NCI-H82 treated with DMSO at 0.1 percent for 48 hours (cell line): ENCODE results near the gene RPS6KA1.
"Not testable (repeated sequence)": the region's sequence is repeated elsewhere in the genome, so short reads cannot be mapped to it uniquely, and the experiment has no call there.

ENCODE experiments used
- DNase-seq: peaks from one replicate; lab custom pipeline; 2025; ENCODE audit not compliant: unreplicated experiment; lab: John Stamatoyannopoulos, UW

Gene RPS6KA1

GRCh38 chr1:26553942-26554682 lies 24.6 kb downstream of the RPS6KA1 start:
- no peak for DNase-seq

GRCh38 chr1:26554781-26555180 lies 25.2 kb downstream of the RPS6KA1 start:
- no peak for DNase-seq

- DNase-seq: no peak
These were observed 26.0 kb downstream of the RPS6KA1 start for GRCh38 chr1:26555550-26555981.

- no peak for DNase-seq
These were observed 26.6 kb downstream of the RPS6KA1 start for GRCh38 chr1:26556111-26556510.

- no peak for DNase-seq
These were observed 27.4 kb downstream of the RPS6KA1 start for GRCh38 chr1:26557008-26557407.

- no peak for DNase-seq
These were observed 29.1 kb downstream of the RPS6KA1 start for GRCh38 chr1:26558685-26559048.

- DNase-seq: no peak
These were observed 30.8 kb downstream of the RPS6KA1 start for GRCh38 chr1:26560403-26560780.

GRCh38 chr1:26570287-26570686 lies 40.7 kb downstream of the RPS6KA1 start:
- no peak for DNase-seq

GRCh38 chr1:26571381-26571780 lies 41.8 kb downstream of the RPS6KA1 start:
- no peak for DNase-seq

- no peak for DNase-seq
These were observed 44.5 kb downstream of the RPS6KA1 start for GRCh38 chr1:26574018-26574417.

- DNase-seq: no peak
These were observed 45.2 kb downstream of the RPS6KA1 start for GRCh38 chr1:26574719-26575251.

- DNase-seq: no peak
These were observed 45.8 kb downstream of the RPS6KA1 start for GRCh38 chr1:26575348-26575747.

- DNase-seq: no peak
These were observed 48.6 kb downstream of the RPS6KA1 start for GRCh38 chr1:26578167-26578566.

GRCh38 chr1:26579681-26580111 lies 50.1 kb downstream of the RPS6KA1 start:
- no peak for DNase-seq

- DNase-seq: no peak
These were observed 50.6 kb downstream of the RPS6KA1 start for GRCh38 chr1:26580116-26580515.

GRCh38 chr1:26581287-26581651 lies 51.7 kb downstream of the RPS6KA1 start:
- no peak for DNase-seq

- no peak for DNase-seq
These were observed 52.7 kb downstream of the RPS6KA1 start for GRCh38 chr1:26582053-26582835.

GRCh38 chr1:26582836-26583460 lies 53.4 kb downstream of the RPS6KA1 start:
- no peak for DNase-seq

GRCh38 chr1:26583646-26584485 lies 54.3 kb downstream of the RPS6KA1 start:
- no peak for DNase-seq

GRCh38 chr1:26584588-26584987 lies 55.0 kb downstream of the RPS6KA1 start:
- DNase-seq: not testable (repeated sequence)

GRCh38 chr1:26585471-26585870 lies 55.9 kb downstream of the RPS6KA1 start:
- DNase-seq: no peak
